ENCODE data around the gene SLCO3A1. TPM values are rescaled to one million over a fixed set of nuclear protein-coding genes. Genes with fewer than 3 reads are reported as not detected.

Gene SLCO3A1
- total RNA-seq, 2 donors from 2014 or later = 21.4 to 27.3 TPM

GRCh38 chr15:91860498-91860897 lies 7.0 kb downstream of the SLCO3A1 start:
- H3K4me3 ChIP-seq = no peak overlapping the region
- no peaks in the 10 kb centered on the region for H3K36me3 ChIP-seq
- peaks cover 0 to 94% of the 10 kb centered on the region in 2 donors for H3K4me1 ChIP-seq
- H3K27me3 ChIP-seq = no peaks in the 10 kb centered on the region
- DNase-seq (ENCODE audit: low spot score) = no peak
- TF ChIP-seq CTCF (IDR thresholded peaks at IDR 0.05) = no peak
- H3K9me3 ChIP-seq = no peaks in the 10 kb centered on the region
- H3K27ac ChIP-seq = peak overlapping the region in 1 of 2 donors; percentile 2

- Histone ChIP-seq H3K4me3 (no peak overlapping the region), H3K27me3 (no peaks in the 10 kb centered on the region), H3K9me3 (no peaks in the 10 kb centered on the region), H3K36me3 (no peaks in the 10 kb centered on the region), H3K4me1 (peaks cover 0 to 94% of the 10 kb centered on the region in 2 donors), H3K27ac (peak overlapping the region in 1 of 2 donors; percentile 95)
- DNase-seq (ENCODE audit: low spot score) = no peak
- TF ChIP-seq CTCF (IDR thresholded peaks at IDR 0.05) = no peak
These were observed 7.7 kb downstream of the SLCO3A1 start for GRCh38 chr15:91861223-91861622.

- H3K4me3 ChIP-seq = no peak overlapping the region
- peaks cover 0 to 94% of the 10 kb centered on the region in 2 donors for H3K4me1 ChIP-seq
- no peak for DNase-seq (ENCODE audit: low spot score)
- H3K36me3 ChIP-seq = no peaks in the 10 kb centered on the region
- H3K27ac ChIP-seq = peak overlapping the region; percentile 86 to 95
- no peaks in the 10 kb centered on the region for H3K9me3 ChIP-seq
- no peaks in the 10 kb centered on the region for H3K27me3 ChIP-seq
- TF ChIP-seq CTCF (IDR thresholded peaks at IDR 0.05) = no peak
These were observed 9.5 kb downstream of the SLCO3A1 start for GRCh38 chr15:91862891-91863504.

- Histone ChIP-seq H3K4me1 (peaks cover 0 to 96% of the 10 kb centered on the region in 2 donors), H3K27ac (peak overlapping the region; percentile 86 to 95)
These were observed 10.2 kb downstream of the SLCO3A1 start for GRCh38 chr15:91863621-91864255.

GRCh38 chr15:91864664-91865063 lies 11.2 kb downstream of the SLCO3A1 start:
- H3K27me3 ChIP-seq = no peaks in the 10 kb centered on the region
- no peaks in the 10 kb centered on the region for H3K9me3 ChIP-seq
- H3K36me3 ChIP-seq = no peaks in the 10 kb centered on the region
- H3K4me1 ChIP-seq = peaks cover 0 to 97% of the 10 kb centered on the region in 2 donors
- H3K4me3 ChIP-seq = no peak overlapping the region
- no peak for DNase-seq (ENCODE audit: low spot score)
- peak overlapping the region; percentile 86 to 95 for H3K27ac ChIP-seq
- no peak for TF ChIP-seq CTCF (IDR thresholded peaks at IDR 0.05)

More at GRCh38 chr15:91863621-91864255, 10.2 kb downstream of the SLCO3A1 start:
- DNase-seq (ENCODE audit: low spot score) = no peak
- H3K9me3 ChIP-seq = no peaks in the 10 kb centered on the region
- no peaks in the 10 kb centered on the region for H3K27me3 ChIP-seq
- TF ChIP-seq CTCF (IDR thresholded peaks at IDR 0.05) = no peak
- no peaks in the 10 kb centered on the region for H3K36me3 ChIP-seq
- no peak overlapping the region for H3K4me3 ChIP-seq
